ENCODE data around the gene DCANP1. TPM values are rescaled to one million over a fixed set of nuclear protein-coding genes. Genes with fewer than 3 reads are reported as not detected.
A peak's percentile ranks its signal among the peaks of the same experiment; 100 is the strongest.

The DCANP1 gene
- total and polyA plus RNA-seq, 2 of the 13 experiments (the other 11 are each of a cell fraction or from before 2014, with no cell fraction given): not detected

DNA sequence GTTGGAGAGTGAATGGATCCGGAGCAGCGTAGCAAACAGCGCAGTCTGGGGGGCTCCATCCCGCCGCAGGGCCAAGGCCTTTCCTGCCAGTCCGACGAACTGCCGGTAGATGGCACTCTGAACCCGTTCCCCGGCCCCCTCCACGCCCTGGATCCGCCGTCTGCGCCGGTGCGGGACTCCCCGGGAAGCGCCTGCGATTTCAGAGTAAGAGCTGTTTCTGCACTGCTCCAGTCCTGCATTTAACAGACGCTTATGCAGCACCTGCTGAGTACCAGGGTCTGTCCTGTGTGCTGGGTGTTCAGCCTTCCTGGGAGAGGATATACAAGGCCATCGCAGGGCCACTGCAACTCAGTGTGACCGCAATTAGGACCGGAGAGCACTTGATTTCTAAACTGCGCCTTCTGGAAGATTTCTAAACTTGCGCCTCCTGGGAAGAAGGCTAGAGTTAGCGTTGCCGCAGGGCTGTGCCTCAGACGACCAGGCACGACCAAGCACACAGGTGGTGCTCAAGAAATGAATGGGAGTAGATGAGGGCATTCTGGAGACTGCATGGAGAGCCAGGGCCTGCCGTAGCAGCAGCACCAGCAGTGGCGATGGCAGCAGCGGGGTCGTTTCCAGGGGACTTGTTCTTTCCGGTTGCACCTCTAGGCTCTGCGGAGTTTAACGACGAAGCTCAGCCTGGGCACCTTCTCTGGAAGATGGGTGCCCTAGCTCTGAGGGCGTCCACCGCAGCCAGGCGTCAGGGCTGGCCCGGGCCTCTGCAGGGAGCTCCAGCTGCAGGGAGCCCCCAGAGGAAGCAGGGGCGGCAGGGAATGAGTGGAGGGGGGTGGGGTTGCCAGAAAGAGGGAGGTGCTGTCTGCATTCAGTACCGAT lies 19.3 kb upstream of the DCANP1 start (continued):
- TF ChIP-seq, protein P1, sequence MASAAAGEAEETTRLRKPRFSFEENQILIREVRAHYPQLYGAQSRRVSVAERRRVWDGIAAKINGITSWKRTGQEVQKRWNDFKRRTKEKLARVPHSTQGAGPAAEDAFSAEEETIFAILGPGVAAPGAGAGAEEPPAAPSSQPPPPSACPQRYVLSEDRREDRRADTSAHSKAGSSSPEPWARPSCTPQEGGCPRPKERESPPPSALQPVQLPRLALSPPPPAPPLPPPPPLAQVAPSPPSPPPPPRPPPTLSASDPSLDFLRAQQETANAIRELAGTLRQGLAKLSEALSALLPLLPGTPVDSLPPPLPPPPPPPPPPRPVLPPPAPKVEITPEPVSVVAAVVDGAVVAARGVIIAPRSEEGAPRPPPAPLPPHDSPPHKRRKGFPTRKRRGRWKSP (CRISPR knock-in tag; IDR thresholded peaks at IDR 0.05): peak; percentile 74; the same call in 1 of the 2 replicates
- TF ChIP-seq AHR (CRISPR knock-in tag; IDR thresholded peaks at IDR 0.05) (no peak), CC2D1A (CRISPR knock-in tag; IDR thresholded peaks at IDR 0.05) (no peak), ASH2L (IDR thresholded peaks at IDR 0.05; ENCODE audit: insufficient read length, low read depth, low read length) (no peak), PHF20 (CRISPR knock-in tag; IDR thresholded peaks at IDR 0.05) (no peak), ZNF776 (CRISPR knock-in tag; IDR thresholded peaks at IDR 0.05) (no peak), RXRB (CRISPR knock-in tag; IDR thresholded peaks at IDR 0.05; ENCODE audit: borderline replicate concordance) (0 out of 2 replicates have a peak, but pooled peaks have one; percentile 22), ZNF225 (CRISPR knock-in tag; IDR thresholded peaks at IDR 0.05) (no peak), DR1 (CRISPR knock-in tag; IDR thresholded peaks at IDR 0.05) (no peak), TOPORS (CRISPR knock-in tag; IDR thresholded peaks at IDR 0.05) (no peak), TBX2 (CRISPR knock-in tag; IDR thresholded peaks at IDR 0.05; ENCODE audit: borderline replicate concordance) (peak; percentile 43; the same call in 1 of the 2 replicates), CHCHD3 (CRISPR knock-in tag; IDR thresholded peaks at IDR 0.05) (no peak), KDM4B (CRISPR knock-in tag; IDR thresholded peaks at IDR 0.05) (no peak), ZNF556 (CRISPR knock-in tag; IDR thresholded peaks at IDR 0.05; ENCODE audit: borderline replicate concordance) (no peak)
- TF ChIP-seq, protein P2, sequence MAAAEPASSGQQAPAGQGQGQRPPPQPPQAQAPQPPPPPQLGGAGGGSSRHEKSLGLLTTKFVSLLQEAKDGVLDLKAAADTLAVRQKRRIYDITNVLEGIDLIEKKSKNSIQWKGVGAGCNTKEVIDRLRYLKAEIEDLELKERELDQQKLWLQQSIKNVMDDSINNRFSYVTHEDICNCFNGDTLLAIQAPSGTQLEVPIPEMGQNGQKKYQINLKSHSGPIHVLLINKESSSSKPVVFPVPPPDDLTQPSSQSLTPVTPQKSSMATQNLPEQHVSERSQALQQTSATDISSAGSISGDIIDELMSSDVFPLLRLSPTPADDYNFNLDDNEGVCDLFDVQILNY (CRISPR knock-in tag; conservative IDR thresholded peaks at IDR 0.05): no peak
- TF ChIP-seq, protein P3, sequence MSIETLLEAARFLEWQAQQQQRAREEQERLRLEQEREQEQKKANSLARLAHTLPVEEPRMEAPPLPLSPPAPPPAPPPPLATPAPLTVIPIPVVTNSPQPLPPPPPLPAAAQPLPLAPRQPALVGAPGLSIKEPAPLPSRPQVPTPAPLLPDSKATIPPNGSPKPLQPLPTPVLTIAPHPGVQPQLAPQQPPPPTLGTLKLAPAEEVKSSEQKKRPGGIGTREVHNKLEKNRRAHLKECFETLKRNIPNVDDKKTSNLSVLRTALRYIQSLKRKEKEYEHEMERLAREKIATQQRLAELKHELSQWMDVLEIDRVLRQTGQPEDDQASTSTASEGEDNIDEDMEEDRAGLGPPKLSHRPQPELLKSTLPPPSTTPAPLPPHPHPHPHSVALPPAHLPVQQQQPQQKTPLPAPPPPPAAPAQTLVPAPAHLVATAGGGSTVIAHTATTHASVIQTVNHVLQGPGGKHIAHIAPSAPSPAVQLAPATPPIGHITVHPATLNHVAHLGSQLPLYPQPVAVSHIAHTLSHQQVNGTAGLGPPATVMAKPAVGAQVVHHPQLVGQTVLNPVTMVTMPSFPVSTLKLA (IDR thresholded peaks at IDR 0.05): no peak
- TF ChIP-seq, protein P4, sequence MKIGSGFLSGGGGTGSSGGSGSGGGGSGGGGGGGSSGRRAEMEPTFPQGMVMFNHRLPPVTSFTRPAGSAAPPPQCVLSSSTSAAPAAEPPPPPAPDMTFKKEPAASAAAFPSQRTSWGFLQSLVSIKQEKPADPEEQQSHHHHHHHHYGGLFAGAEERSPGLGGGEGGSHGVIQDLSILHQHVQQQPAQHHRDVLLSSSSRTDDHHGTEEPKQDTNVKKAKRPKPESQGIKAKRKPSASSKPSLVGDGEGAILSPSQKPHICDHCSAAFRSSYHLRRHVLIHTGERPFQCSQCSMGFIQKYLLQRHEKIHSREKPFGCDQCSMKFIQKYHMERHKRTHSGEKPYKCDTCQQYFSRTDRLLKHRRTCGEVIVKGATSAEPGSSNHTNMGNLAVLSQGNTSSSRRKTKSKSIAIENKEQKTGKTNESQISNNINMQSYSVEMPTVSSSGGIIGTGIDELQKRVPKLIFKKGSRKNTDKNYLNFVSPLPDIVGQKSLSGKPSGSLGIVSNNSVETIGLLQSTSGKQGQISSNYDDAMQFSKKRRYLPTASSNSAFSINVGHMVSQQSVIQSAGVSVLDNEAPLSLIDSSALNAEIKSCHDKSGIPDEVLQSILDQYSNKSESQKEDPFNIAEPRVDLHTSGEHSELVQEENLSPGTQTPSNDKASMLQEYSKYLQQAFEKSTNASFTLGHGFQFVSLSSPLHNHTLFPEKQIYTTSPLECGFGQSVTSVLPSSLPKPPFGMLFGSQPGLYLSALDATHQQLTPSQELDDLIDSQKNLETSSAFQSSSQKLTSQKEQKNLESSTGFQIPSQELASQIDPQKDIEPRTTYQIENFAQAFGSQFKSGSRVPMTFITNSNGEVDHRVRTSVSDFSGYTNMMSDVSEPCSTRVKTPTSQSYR (CRISPR knock-in tag; IDR thresholded peaks at IDR 0.05; ENCODE audit: borderline replicate concordance): no peak
- TF ChIP-seq, protein P5, sequence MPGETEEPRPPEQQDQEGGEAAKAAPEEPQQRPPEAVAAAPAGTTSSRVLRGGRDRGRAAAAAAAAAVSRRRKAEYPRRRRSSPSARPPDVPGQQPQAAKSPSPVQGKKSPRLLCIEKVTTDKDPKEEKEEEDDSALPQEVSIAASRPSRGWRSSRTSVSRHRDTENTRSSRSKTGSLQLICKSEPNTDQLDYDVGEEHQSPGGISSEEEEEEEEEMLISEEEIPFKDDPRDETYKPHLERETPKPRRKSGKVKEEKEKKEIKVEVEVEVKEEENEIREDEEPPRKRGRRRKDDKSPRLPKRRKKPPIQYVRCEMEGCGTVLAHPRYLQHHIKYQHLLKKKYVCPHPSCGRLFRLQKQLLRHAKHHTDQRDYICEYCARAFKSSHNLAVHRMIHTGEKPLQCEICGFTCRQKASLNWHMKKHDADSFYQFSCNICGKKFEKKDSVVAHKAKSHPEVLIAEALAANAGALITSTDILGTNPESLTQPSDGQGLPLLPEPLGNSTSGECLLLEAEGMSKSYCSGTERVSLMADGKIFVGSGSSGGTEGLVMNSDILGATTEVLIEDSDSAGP (CRISPR knock-in tag; IDR thresholded peaks at IDR 0.05; ENCODE audit: borderline replicate concordance): peak; percentile 36; the same call in 1 of the 2 replicates

Measured in HepG2 (cell line).